Activated T-cell treated with anti-CD3 and anti-CD28 coated beads for 24 hours (primary cell): Measurements from ENCODE around the gene INTS12.
"Not testable (repeated sequence)": the region's sequence is repeated elsewhere in the genome, so short reads cannot be mapped to it uniquely, and the experiment has no call there.

Source experiments
- DNase-seq: peaks from one replicate; pipeline ENCODE4 v3.0.0-alpha.2; 2020; ENCODE audit warnings: low read depth

The INTS12 gene, protein sequence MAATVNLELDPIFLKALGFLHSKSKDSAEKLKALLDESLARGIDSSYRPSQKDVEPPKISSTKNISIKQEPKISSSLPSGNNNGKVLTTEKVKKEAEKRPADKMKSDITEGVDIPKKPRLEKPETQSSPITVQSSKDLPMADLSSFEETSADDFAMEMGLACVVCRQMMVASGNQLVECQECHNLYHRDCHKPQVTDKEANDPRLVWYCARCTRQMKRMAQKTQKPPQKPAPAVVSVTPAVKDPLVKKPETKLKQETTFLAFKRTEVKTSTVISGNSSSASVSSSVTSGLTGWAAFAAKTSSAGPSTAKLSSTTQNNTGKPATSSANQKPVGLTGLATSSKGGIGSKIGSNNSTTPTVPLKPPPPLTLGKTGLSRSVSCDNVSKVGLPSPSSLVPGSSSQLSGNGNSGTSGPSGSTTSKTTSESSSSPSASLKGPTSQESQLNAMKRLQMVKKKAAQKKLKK

DNA sequence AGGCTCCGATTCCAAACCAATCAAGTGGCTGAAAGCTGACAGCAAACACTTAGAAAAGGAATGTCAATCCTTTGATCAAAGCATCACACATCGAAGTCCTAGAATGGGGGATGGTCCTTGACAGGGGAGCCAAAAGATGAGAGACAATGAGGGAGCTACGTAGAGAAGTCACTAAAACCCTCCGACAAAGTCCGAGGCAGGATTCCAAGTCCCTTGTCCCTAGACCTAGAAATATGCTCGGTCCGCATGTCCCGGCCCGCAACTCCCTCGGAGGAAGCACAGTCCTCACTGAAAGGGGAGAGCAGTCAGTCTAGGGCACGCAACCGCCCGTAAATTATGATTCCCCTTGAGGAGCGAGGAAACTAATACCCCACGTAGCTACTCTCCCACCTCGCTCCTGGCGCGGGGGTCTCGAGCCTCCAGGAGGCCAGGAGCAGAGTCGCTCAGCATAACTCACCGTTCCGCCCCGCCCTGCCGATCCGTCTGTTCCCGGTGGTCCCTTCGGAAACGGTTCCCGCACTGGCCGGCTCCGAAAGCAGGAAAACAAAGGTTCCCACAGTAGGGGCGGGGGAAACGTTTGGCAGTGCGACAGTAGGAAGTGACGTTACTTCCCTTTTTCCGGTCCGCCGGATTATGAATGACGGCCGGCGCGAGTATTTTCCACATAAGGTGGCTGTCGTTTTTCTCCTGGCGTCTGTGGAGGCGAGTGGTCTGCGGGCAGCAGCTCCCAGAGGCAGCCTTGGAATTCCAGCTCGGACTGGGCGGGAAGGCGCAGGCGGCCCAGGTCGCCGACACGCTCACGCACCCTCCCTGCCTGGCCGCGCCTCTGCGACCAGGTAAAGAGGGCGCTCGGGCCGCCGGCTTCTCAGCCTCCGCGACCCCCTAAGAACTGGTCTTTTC lies at the start of gene INTS12, which contains the start of gene GSTCD:
Gene INTS12 (minus strand): TSS at position 509 of the 900 bp plus-strand sequence. CDS start 8,684 bp downstream, outside the sequence.
Gene GSTCD (plus strand): TSS at position 604 of the 900 bp plus-strand sequence. CDS start 8,830 bp downstream, outside the sequence.
- peak; percentile 90 for DNase-seq

DNA sequence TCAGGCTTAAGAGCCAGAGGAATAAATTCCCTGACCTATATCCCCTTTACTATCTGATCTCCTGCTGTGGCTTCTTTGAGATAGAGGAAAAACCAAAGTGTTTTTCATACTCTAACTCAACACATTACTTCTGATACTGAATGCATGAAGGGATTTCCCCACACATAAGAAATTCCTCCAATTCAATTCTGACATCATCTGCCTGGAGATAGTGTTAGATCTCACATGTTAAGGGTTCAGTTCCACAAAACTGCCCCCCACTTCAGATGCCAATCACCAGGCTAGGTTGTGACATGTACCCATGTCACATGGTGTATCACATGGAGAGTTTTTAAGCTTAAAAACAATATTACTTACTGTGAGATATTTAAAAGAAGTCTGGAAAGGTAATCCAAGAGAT lies 46.9 kb upstream of the INTS12 start:
- no peak for DNase-seq

DNA sequence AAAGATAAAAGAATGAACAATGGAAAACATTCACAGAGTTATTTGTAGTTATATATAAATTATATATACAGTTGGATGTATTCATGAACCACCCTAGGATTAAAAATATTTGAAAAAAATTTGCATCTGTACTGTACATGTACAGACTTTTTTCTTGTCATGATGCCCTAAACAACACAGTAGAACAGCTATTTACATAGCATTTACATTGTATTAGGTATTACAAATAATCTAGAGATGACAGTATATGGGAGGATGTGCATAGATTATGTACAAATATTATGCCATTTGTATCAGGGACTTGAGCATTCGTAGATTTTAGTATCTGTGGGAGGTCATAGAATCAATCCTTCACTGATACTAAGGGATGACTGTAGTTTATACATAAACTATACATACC lies 44.9 kb upstream of the INTS12 start:
- DNase-seq = no peak

DNA sequence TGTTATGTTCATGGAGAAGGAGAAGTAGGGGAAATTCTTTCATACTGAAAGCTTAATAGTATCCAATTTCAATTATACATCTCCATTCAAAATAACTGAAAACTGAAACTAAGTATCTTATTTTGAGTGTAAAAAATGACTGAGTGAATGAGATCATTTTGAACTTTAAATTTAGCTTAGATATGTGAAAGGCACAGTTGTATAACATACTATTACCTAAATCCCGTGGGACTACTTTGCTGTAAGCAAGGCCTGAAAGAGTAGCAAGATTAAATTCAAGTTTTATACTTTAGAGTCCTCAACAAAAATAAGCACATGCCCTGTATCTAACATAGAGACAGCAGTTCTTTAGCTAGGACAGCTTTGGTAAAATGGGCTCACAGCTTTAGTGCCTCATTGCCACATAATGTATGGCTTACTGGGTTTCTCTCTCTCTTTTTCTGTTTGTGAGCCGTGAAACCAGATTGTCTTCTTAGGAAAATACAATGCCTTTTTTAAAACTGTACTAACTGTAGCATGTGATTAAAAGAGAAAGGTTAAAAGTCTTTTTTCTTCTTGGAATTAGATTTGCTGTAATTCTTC lies 43.3 kb upstream of the INTS12 start:
- no peak for DNase-seq

DNA sequence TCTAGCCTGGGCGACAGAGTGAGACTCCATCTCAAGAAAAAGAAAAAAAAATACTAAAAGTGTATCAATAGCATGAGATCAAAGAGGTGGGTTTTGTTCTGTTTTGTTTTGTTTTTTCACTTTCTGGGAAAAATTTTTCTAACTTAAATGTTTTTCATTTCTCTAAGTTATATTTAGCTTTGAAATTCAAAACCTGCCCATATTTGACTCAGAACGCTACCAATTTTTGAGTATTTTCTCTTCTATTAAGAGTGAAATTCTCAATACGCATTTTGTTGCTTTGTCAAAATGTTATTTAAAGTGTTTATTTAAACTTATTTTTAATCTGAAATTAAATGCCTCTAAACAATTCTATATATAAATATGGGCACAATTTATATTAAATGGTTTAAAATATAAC lies 39.7 kb upstream of the INTS12 start:
- no peak for DNase-seq

DNA sequence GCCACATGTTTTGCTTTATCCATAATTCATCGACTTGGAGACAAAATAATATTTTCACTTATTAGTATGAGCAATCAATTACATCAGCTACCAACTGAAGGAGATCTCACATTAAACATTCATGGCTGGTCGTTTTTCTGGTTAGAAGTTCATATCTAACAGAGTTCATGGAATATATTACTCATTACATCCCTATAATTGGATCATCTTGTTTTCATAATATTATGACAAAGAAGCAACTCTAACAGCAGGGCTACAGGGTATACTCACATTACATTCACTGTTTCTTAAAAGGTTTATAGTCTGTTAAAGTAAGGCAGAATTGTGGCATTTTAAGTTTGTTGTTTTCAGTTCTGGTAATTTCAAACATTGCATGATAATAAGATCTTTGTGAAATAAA lies 33.1 kb upstream of the INTS12 start:
- no peak for DNase-seq

DNA sequence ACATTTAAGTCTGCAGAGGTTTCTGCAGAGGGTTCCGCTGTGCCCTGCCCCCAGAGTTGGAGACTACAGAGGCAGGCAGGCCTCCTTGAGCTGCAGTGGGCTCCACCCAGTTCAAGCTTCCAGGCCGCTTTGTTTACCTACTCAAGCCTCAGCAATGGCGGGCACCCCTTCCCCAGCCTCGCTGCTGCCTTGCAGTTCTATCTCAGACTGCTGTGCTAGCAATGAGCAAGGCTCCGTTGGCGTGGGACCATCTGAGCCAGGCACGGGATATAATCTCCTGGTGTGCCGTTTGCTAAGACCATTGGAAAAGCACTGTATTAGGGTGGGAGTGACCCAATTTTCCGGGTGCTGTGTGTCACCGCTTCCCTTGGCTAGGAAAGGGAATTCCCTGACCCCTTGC lies 26.7 kb upstream of the INTS12 start:
- DNase-seq = not testable (repeated sequence)

DNA sequence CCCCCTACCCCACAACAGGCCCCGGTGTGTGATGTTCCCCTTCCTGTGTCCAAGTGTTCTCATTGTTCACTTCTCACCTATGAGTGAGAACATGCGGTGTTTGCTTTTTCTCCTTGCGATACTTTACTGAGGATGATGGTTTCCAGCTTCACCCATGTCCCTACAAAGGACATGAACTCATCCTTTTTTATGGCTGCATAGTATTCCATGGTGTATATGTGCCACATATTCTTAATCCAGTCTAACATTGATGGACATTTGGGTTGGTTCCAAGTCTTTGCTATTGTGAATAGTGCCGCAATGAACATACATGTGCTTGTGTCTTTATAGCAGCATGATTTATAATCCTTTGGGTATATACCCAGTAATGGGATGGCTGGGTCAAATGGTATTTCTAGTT lies 21.4 kb upstream of the INTS12 start:
- not testable (repeated sequence) for DNase-seq

DNA sequence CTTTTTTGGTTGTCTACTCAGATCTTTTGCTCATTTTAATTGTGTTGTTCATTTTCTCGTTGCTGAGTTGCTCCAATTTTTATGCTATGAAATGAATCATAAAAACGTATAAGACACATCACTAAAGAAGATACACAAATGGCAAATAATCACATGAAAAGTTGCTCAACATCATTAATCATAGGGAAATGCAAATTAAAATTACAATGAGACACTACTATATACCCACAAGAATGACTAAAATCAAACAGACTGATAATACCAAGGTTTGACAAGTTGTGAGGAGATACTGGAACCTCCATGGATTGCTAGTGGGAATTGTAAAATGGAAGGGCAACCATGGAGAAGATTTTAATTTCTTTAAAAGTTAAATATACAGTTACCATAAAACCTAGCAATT lies 17.1 kb upstream of the INTS12 start:
- DNase-seq = no peak

DNA sequence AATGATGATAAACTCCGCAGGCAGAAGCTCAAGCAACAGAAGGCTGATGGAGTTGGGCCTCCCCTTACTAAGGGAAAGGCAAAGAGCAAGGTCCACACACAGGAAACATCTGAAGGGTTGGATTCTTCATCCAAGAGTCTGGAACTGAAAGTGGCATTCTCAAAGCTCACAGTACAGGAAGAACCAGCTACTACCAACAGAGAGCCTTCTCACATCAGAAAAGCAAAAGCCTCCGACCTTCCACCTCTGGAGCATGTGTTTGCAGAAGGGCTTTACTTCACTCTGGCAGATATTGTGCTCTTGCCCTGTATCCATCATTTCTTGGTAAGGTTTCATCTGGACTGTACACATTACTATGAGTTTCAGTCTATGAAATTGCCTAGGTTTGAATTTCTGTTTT lies 10.7 kb upstream of the INTS12 start:
- no peak for DNase-seq

DNA sequence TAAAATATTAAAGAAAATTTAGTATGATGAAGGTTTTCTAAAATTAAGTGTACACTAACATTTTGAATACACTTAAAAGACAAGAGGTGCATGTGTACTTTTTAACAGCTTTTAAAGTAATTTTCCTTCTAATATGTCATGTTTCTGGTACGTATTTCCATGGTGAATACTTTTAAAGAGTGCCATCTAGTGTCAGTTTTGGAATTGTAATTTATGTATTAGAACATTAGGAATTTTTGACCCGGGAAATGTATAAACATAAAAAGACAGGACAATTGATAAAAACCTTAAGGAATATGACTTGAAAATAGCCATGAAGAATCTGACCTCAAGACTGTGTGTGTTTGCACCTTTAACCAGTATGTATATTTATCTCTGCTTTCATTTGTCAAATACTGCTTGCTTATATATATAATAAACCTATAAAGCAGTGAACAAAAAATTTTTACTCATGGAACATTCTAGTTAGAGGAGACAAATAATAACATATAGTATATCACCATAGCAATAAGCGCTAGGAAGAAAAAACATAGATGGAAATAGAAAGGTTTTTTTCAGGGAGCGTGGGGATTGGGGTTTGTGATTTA lies 7.3 kb upstream of the INTS12 start:
- DNase-seq = no peak

DNA sequence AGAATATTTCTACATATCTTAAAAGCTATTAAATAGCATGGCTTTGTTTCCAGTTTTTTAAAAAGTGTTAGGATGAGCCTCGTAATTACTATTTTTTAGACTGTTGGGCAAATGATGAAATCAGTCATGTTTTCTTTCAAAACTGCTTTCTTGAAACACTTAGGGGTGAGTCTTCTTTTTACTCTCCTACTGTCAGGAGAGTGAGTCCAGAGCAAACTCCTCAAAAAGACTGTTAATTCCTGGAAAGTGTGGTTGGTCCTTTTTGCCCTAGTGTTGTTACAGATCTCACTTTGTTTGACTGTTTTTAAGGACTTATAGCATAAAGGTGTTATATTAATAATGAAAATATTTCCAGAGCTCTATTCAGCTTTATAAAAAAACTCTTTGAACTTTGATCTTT lies 6.4 kb upstream of the INTS12 start:
- DNase-seq = no peak

DNA sequence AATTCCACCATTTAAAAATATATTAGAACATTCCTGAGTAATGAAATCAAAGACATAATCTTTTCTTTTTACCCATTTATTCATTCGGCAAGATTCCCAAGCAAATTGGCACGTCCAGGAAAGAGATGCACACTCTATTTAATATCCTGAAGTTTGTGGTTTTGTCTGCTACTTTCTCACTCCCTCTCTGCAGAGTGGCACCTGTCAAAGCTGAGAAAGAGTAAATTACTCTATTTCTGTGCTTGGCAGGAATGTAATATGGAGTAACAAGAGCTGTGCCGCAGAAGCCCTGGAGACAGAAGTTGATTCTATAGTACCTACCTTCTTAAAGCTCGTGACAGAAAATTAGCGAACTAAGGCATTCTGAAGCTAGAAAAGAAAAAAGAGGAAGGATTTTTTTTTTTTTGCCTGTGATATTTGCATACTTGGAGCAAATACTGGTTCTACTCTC lies 5.6 kb upstream of the INTS12 start:
- DNase-seq = no peak

DNA sequence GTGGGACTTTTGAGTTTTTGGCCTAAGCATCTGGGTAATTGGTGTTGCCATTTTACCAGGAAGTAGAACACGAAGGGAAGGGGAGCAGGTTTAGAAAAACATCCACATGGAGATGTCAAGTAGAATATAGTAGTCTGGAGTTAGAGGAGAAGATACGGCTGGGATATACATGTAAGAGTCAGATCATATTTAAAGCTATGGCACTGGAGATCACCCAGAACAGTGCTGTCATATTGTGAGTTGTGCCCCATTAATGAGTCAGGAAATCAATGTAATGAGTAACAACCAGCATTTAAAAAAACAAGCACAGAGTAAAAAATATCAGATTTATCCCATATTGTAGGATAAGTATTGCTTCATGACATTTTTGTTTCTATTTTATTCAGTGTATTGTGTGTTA lies 4.3 kb upstream of the INTS12 start:
- no peak for DNase-seq

DNA sequence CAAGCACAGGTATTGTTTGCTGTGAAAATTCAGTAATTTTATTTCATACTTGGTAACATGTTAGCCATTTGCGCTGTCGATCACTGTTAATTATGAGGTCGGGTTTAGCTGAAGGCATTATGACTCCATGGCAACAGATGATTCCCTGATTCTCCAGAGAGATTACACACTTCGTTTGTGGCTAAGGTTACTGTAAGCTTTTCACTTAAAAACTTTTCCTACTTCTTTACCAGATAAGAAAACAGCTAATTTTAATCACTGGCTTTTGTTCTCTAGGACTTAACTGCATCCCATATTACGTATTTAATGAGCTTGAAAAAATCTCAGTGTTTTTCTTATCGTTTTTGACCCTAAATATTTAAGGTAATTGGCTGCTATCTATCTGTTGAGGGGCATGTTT lies 2.2 kb upstream of the INTS12 start:
- DNase-seq = no peak

DNA sequence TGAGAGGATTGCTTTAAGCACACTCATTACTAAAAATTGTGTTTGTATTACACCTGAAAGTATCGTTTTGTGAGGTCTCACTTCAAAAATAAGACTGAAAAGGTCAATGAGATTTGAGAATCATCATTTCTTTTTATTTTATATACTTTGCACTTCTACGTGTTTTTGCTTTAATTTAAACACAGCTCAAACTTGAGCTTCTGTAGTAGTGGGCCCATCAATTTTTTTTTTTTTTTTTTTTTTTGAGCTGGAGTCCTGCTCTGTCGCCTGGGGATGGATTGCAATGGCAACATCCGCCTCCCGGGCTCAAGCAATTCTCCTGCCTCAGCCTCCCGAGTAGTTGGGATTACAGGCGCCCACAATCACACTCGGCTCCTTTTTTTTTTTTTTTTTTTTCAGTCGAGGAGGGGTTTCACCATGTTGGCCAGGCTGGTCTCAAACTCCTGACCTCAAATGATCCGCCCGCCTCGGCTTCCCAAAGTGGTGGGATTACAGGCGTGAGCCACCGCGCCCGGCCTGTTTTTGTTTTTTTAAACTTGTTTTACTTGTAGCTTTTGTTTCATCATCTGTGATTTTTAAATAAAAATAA lies 1.6 kb upstream of the INTS12 start:
- DNase-seq = no peak

DNA sequence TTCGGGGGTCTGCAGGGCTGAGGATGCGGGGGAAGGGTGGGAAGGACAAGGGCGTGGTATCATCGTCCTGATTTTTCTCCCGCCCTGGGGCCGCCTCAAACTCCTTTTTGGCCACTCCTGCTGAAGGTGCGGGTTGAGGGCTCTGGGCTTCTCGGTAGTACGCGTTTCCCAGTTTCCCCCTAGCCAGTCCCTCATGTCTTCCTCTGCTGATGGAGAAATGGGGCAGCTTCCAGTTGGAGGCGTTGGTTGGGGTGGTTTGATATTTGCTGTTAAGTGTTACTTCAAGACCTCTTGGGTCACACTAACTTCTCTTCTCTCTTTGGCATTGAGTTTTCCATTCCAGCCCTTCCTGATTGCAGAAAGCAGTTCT lies 577 bp upstream of the INTS12 start:
- DNase-seq = no peak

DNA sequence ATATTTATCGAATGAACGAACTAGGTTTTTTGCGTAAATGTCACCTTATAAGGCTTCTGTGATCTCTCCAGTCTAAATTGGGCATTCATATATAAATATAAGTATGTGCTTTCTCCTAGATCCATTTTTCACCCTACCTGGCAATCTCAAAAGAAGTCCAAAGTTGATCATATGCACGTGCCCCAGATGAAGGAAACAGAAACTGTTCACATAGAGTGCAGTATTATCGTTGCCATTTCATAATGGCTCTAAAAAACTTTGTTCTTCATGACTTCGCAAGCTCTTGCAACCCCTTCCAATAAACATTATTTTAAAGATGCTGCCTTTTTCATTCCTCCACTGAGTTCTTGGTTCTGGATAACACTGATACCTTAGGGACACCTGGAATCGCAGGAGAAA lies 708 bp downstream of the INTS12 start:
- no peak for DNase-seq

DNA sequence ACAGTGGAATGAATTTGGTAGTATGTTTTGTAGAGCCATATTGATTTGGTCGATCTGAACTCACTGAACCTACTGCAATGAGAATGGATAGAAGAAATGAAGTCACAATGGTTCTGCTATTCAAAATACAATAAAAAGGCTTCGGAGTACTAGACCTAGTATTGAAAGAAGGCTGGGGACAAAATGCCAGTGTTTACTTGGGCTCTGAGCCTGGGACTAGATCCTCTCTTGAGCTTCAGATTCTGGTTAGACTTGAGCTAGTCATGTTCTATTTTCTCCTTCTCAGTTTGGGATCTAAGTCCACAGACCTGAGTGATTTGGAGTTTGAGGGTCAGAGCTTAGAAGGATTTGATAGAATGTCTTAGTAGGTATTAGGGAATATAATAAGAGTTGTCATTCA lies 9.9 kb downstream of the INTS12 start:
- no peak for DNase-seq

DNA sequence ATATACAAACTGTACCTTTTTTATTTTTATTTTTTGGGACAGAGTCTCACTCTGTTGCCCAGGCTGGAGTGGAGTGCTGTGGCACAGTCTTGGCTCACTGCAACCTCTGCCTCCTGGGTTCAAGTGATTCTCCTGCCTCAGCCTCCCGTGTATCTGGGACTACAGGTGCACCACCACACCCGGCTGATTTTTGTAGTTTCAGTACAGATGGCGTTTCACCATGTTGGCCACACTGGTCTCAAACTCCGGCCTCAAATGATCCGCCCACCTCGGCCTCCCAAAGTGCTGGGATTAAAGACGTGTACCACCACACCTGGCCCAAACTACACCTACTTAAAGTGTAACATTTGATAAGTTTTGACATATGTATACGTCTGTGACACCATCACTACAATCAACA lies 12.7 kb downstream of the INTS12 start:
- DNase-seq = not testable (repeated sequence)

DNA sequence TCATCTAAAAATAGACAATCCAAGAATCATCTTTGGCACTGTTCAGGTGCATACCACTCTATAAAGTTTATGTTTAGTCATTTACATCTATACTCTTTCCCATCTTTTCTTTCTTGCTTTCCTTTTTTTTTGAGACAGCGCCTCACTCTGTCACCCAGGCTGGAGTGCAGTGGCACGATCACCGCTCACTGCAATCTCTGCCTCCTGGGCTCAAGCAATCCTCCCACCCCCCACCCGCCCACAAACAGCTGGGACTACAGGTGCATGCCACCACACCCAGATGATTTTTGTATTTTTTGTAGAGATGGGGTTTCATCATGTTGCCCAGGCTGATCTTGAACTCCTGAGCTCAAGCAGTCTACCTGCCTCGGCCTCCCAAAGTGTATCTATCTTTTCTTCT lies 13.7 kb downstream of the INTS12 start:
- not testable (repeated sequence) for DNase-seq

DNA sequence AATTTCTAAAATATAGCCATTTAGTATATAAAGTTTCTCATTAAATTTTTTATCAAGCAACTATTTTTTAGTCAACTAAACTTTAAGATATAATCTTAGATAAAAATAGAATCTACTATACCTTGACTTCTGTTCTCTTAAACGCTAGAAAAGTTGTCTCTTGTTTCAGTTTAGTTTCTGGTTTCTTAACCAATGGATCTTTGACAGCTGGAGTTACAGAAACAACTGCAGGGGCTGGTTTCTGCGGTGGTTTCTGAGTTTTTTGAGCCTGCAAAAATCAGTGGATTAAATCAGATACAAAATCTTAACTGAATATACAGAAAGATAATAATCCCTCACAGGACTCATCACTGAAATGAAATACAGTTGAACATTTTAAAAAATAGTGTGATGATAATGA lies 21.9 kb downstream of the INTS12 start:
- no peak for DNase-seq
